Vagina (tissue), 2 donors: ENCODE results near the gene RYK.

Experiments used
- POLR2A ChIP-seq, 2 donors: fragments of 450-650 bp; IDR thresholded peaks; one replicate each; pipeline ENCODE4 v1.6.1; 2017; ENCODE audit warnings: antibody characterized with exemption in 2 of 2, mild to moderate bottlenecking in 2 of 2, moderate library complexity in 2 of 2
- TF ChIP-seq, protein P1 (sequence below), 3 experiments: fragments of 450-650 bp in 2 of 3; fragments of 200-600 bp in 1 of 3; sonication (generic) in 1 of 3; IDR thresholded peaks; one replicate each; pipeline ENCODE4 v1.5.1; 2017 to 2019; ENCODE audit warnings: antibody characterized with exemption in 3 of 3, mild to moderate bottlenecking in 2 of 3, moderate library complexity in 2 of 3

DNA sequence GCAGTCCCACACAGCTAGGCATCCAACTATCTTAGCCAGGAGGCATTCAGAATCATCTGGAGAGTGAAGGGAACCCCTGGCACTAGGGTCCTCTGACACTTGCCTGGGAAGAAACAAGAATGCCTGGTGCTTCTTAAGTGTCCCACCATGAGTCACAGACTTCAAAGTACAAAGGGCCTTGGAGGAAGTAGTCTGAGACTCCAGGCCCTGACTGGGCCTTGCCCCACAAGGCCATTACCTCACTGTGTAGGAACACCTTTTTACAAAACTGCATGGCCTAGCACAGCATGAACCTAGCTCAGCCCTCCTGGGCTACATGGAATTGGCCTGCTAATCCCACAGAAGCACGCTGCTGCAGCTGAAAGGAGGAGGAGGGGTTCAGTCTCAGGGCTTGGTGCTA is 116.4 kb downstream of the RYK start:
- TF ChIP-seq, protein P1, sequence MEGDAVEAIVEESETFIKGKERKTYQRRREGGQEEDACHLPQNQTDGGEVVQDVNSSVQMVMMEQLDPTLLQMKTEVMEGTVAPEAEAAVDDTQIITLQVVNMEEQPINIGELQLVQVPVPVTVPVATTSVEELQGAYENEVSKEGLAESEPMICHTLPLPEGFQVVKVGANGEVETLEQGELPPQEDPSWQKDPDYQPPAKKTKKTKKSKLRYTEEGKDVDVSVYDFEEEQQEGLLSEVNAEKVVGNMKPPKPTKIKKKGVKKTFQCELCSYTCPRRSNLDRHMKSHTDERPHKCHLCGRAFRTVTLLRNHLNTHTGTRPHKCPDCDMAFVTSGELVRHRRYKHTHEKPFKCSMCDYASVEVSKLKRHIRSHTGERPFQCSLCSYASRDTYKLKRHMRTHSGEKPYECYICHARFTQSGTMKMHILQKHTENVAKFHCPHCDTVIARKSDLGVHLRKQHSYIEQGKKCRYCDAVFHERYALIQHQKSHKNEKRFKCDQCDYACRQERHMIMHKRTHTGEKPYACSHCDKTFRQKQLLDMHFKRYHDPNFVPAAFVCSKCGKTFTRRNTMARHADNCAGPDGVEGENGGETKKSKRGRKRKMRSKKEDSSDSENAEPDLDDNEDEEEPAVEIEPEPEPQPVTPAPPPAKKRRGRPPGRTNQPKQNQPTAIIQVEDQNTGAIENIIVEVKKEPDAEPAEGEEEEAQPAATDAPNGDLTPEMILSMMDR (IDR thresholded peaks at IDR 0.05): no peak
- no peak for TF ChIP-seq POLR2A (IDR thresholded peaks at IDR 0.05)
